ENCODE measurements around the gene TMLHE.
"Not testable (repeated sequence)": the region's sequence is repeated elsewhere in the genome, so short reads cannot be mapped to it uniquely, and the experiment has no call there.

GRCh38 chrX:155495134-155495533 is 117.6 kb downstream of the TMLHE start:
- not testable (repeated sequence) for TF ChIP-seq CTCF, POLR2AphosphoS5, POLR2A, EP300 (IDR thresholded peaks at IDR 0.05)
